ENCODE data around the gene LSM14B. TPM values are rescaled to one million over a fixed set of nuclear protein-coding genes. Genes with fewer than 3 reads are reported as not detected.

Gene LSM14B
- total RNA-seq, 1 donor from 2014 or later: 67.8 TPM

- no peak overlapping the region for H3K27ac Mint-ChIP-seq (ENCODE audit: unreplicated experiment)
- H3K4me3 Mint-ChIP-seq (ENCODE audit: unreplicated experiment): no peak overlapping the region
- peaks cover 21% of the 10 kb centered on the region for H3K9me3 Mint-ChIP-seq (ENCODE audit: unreplicated experiment)
- no peak for DNase-seq (ENCODE audit: extremely low spot score, unreplicated experiment)
- H3K4me1 Mint-ChIP-seq (ENCODE audit: unreplicated experiment): no peaks in the 10 kb centered on the region
- H3K27me3 Mint-ChIP-seq (ENCODE audit: unreplicated experiment): no peaks in the 10 kb centered on the region
- TF ChIP-seq CTCF (IDR thresholded peaks at IDR 0.05): no peak
- H3K36me3 Mint-ChIP-seq (ENCODE audit: unreplicated experiment): peaks cover 2% of the 10 kb centered on the region
Measured at GRCh38 chr20:62104234-62104789, 18.0 kb upstream of the LSM14B start.

GRCh38 chr20:62104791-62105345 lies 17.4 kb upstream of the LSM14B start:
- Mint-ChIP-seq H3K27ac (ENCODE audit: unreplicated experiment) (no peak overlapping the region), H3K27me3 (ENCODE audit: unreplicated experiment) (no peaks in the 10 kb centered on the region), H3K9me3 (ENCODE audit: unreplicated experiment) (peaks cover 23% of the 10 kb centered on the region), H3K4me1 (ENCODE audit: unreplicated experiment) (no peaks in the 10 kb centered on the region), H3K4me3 (ENCODE audit: unreplicated experiment) (no peak overlapping the region), H3K36me3 (ENCODE audit: unreplicated experiment) (peaks cover 2% of the 10 kb centered on the region)
- DNase-seq (ENCODE audit: extremely low spot score, unreplicated experiment): no peak
- TF ChIP-seq CTCF (IDR thresholded peaks at IDR 0.05): no peak

- Mint-ChIP-seq H3K4me3 (ENCODE audit: unreplicated experiment) (no peak overlapping the region), H3K36me3 (ENCODE audit: unreplicated experiment) (peaks cover 2% of the 10 kb centered on the region), H3K9me3 (ENCODE audit: unreplicated experiment) (peaks cover 21% of the 10 kb centered on the region), H3K4me1 (ENCODE audit: unreplicated experiment) (no peaks in the 10 kb centered on the region), H3K27me3 (ENCODE audit: unreplicated experiment) (no peaks in the 10 kb centered on the region), H3K27ac (ENCODE audit: unreplicated experiment) (no peak overlapping the region)
- DNase-seq (ENCODE audit: extremely low spot score, unreplicated experiment): no peak
- no peak for TF ChIP-seq CTCF (IDR thresholded peaks at IDR 0.05)
Measured at GRCh38 chr20:62105592-62105991, 16.7 kb upstream of the LSM14B start.

GRCh38 chr20:62111148-62111547 lies 11.1 kb upstream of the LSM14B start:
- no peak overlapping the region for H3K4me3 Mint-ChIP-seq (ENCODE audit: unreplicated experiment)
- peaks cover 7% of the 10 kb centered on the region for H3K27me3 Mint-ChIP-seq (ENCODE audit: unreplicated experiment)
- peaks cover 12% of the 10 kb centered on the region for H3K9me3 Mint-ChIP-seq (ENCODE audit: unreplicated experiment)

More at GRCh38 chr20:62111148-62111547, 11.1 kb upstream of the LSM14B start:
- no peak for TF ChIP-seq CTCF (IDR thresholded peaks at IDR 0.05)
- Mint-ChIP-seq H3K36me3 (ENCODE audit: unreplicated experiment) (no peaks in the 10 kb centered on the region), H3K4me1 (ENCODE audit: unreplicated experiment) (peaks cover 2% of the 10 kb centered on the region), H3K27ac (ENCODE audit: unreplicated experiment) (no peak overlapping the region)
- DNase-seq (ENCODE audit: extremely low spot score, unreplicated experiment): no peak
